GOT3 (cell line): ENCODE data around the gene TMEM158.

Source experiments
- DNase-seq: peaks from one replicate; lab custom pipeline; 2025; ENCODE audit warnings: mixed read lengths; lab: John Stamatoyannopoulos, UW

Gene TMEM158

GRCh38 chr3:45199837-45200648 is 26.0 kb downstream of the TMEM158 start:
- DNase-seq: no peak

GRCh38 chr3:45198264-45199260 is 27.5 kb downstream of the TMEM158 start:
- DNase-seq: no peak

GRCh38 chr3:45194791-45195190 is 31.3 kb downstream of the TMEM158 start:
- DNase-seq: no peak

GRCh38 chr3:45191924-45192417 is 34.1 kb downstream of the TMEM158 start:
- no peak for DNase-seq

- no peak for DNase-seq
These were observed 34.7 kb downstream of the TMEM158 start for GRCh38 chr3:45191424-45191823.

GRCh38 chr3:45188719-45189659 is 37.1 kb downstream of the TMEM158 start:
- no peak for DNase-seq

- DNase-seq: no peak
These were observed 38.4 kb downstream of the TMEM158 start for GRCh38 chr3:45187694-45188141.

GRCh38 chr3:45186871-45187270 is 39.2 kb downstream of the TMEM158 start:
- no peak for DNase-seq

- no peak for DNase-seq
These were observed 40.6 kb downstream of the TMEM158 start for GRCh38 chr3:45185461-45185860.

- DNase-seq: no peak
These were observed 41.0 kb downstream of the TMEM158 start for GRCh38 chr3:45185052-45185451.

- DNase-seq: no peak
These were observed 42.2 kb downstream of the TMEM158 start for GRCh38 chr3:45183872-45184262.

- DNase-seq: no peak
These were observed 42.9 kb downstream of the TMEM158 start for GRCh38 chr3:45182915-45183871.

- no peak for DNase-seq
These were observed 44.6 kb downstream of the TMEM158 start for GRCh38 chr3:45181496-45181895.

- no peak for DNase-seq
These were observed 45.2 kb downstream of the TMEM158 start for GRCh38 chr3:45180899-45181298.

GRCh38 chr3:45180051-45180450 is 46.0 kb downstream of the TMEM158 start:
- no peak for DNase-seq

GRCh38 chr3:45179163-45179562 is 46.9 kb downstream of the TMEM158 start:
- no peak for DNase-seq

GRCh38 chr3:45178183-45179023 is 47.7 kb downstream of the TMEM158 start:
- no peak for DNase-seq

GRCh38 chr3:45176912-45177311 is 49.2 kb downstream of the TMEM158 start:
- DNase-seq: no peak
